A549 (cell line): Measurements from ENCODE around the gene KRTAP4-1. TPM values are rescaled to one million over a fixed set of nuclear protein-coding genes. Genes with fewer than 3 reads are reported as not detected.
A peak's percentile ranks its signal among the peaks of the same experiment; 100 is the strongest.

ENCODE experiments used
- ATAC-seq, 2 experiments: fragments of 200-7000 bp in 1 of 2; fragments of >200 bp in 1 of 2; cut with Nextera tagmentation in 1 of 2; cut with Tn5 transposase in 1 of 2; 3 replicates each; pipeline versions ENCODE4 v1.8.0 to v1.9.1; 2018 to 2020; ENCODE audit warnings: mild to moderate bottlenecking in 1 of 2, moderate library complexity in 1 of 2
- CTCF ChIA-PET: fragments of 300-600 bp; sonication (Branson Sonifier 250); formaldehyde crosslinking; extraction: SDS; loops from one replicate; lab custom pipeline; 2021; ENCODE audit warnings: antibody characterized with exemption, inconsistent platforms; lab: Yijun Ruan, JAX
- POLR2A ChIA-PET: fragments of 350-600 bp; formaldehyde crosslinking; extraction: SDS; loops from one replicate; lab custom pipeline; 2021; ENCODE audit warnings: antibody characterized with exemption, inconsistent platforms; lab: Yijun Ruan, JAX
- DNase-seq, 2 experiments: peaks; one replicate each; pipeline versions ENCODE4 v3.0.0 to v3.0.0-alpha.2; 2011 to 2016; ENCODE audit warnings: low read depth in 1 of 2, low spot score in 1 of 2
- FAIRE-seq: peaks from 2 replicates; lab custom pipeline; 2011; peaks lifted over from hg19 to GRCh38; lab: Jason Lieb, UNC
- H3K27ac ChIP-seq, 2 experiments: fragments of >200 bp; sonication (Bioruptor Twin); formaldehyde crosslinking; 3 replicates each; pipeline ENCODE4 v1.5.1; 2016 to 2017
- H3K4me1 ChIP-seq: fragments of >200 bp; sonication (Bioruptor Twin); formaldehyde crosslinking; 3 replicates; pipeline ENCODE4 v1.6.1; 2016
- H3K4me2 ChIP-seq: fragments of >200 bp; sonication (Bioruptor Twin); formaldehyde crosslinking; 3 replicates; pipeline ENCODE4 v1.6.1; 2016
- H3K4me3 ChIP-seq: fragments of >200 bp; sonication (Bioruptor Twin); formaldehyde crosslinking; 3 replicates; pipeline ENCODE4 v1.5.1; 2016
- H3K9me3 ChIP-seq: fragments of >200 bp; sonication (Bioruptor Twin); formaldehyde crosslinking; 3 replicates; pipeline ENCODE4 v1.6.1; 2016
- ATOH8 ChIP-seq: fragments of 250-450 bp; sonication (Bioruptor Pico); IDR thresholded peaks from 2 replicates; pipeline ENCODE4 v1.5.0; 2020; ENCODE audit warnings: low read depth, mild to moderate bottlenecking, moderate library complexity
- CEBPB ChIP-seq, 2 experiments: fragments of >200 bp in 1 of 2; sonication (Bioruptor Twin) in 1 of 2; formaldehyde crosslinking in 1 of 2; IDR thresholded peaks; 2 replicates each; pipeline ENCODE4 v1.6.1; 2012 to 2016
- CHD2 ChIP-seq: fragments of 150-350 bp; IDR thresholded peaks from 2 replicates; pipeline ENCODE4 v1.6.1; 2014; ENCODE audit warnings: low read length; ENCODE audit not compliant: partially characterized antibody
- EHF ChIP-seq: fragments of 250-450 bp; sonication (Bioruptor Pico); IDR thresholded peaks from 2 replicates; pipeline ENCODE4 v1.5.0; 2020; ENCODE audit warnings: mild to moderate bottlenecking
- ESRRA ChIP-seq: fragments of 150-350 bp; IDR thresholded peaks from 2 replicates; pipeline ENCODE4 v1.6.1; 2014; ENCODE audit warnings: mild to moderate bottlenecking, low read length, borderline replicate concordance
- HEYL ChIP-seq: fragments of 250-450 bp; sonication (Bioruptor Pico); IDR thresholded peaks from 2 replicates; pipeline ENCODE4 v1.8.0; 2021; ENCODE audit warnings: mild to moderate bottlenecking, moderate library complexity
- HOXB5 ChIP-seq: fragments of 250-450 bp; sonication (Bioruptor Pico); IDR thresholded peaks from 2 replicates; pipeline ENCODE4 v1.5.0; 2020; ENCODE audit warnings: mild to moderate bottlenecking, moderate library complexity
- JUN ChIP-seq, 2 experiments: fragments of >200 bp; sonication (Bioruptor Twin); formaldehyde crosslinking; IDR thresholded peaks; 2 replicates in 1 of 2; 3 replicates in 1 of 2; pipeline ENCODE4 v1.6.1; 2016 to 2017
- KDM5A ChIP-seq: fragments of 200-600 bp; sonication (generic); IDR thresholded peaks from 2 replicates; pipeline ENCODE4 v1.6.1; 2016; ENCODE audit warnings: antibody characterized with exemption, mild to moderate bottlenecking
- MAX ChIP-seq: IDR thresholded peaks from 2 replicates; pipeline ENCODE4 v1.6.1; 2012
- NPAS2 ChIP-seq: fragments of 250-450 bp; sonication (Bioruptor Pico); IDR thresholded peaks from 2 replicates; pipeline ENCODE4 v1.8.0; 2022; ENCODE audit warnings: mild to moderate bottlenecking, moderate library complexity, borderline replicate concordance
- PHF8 ChIP-seq: fragments of 200-600 bp; sonication (generic); IDR thresholded peaks from 2 replicates; pipeline ENCODE4 v1.6.1; 2016; ENCODE audit warnings: low read depth, mild to moderate bottlenecking, antibody characterized with exemption, moderate library complexity, borderline replicate concordance
- RAD21 ChIP-seq, 2 experiments: fragments of >200 bp in 1 of 2; sonication (Bioruptor Twin) in 1 of 2; formaldehyde crosslinking in 1 of 2; IDR thresholded peaks in 1 of 2; conservative IDR thresholded peaks in 1 of 2; 2 replicates in 1 of 2; 3 replicates in 1 of 2; pipeline ENCODE4 v1.6.1; 2012 to 2018; ENCODE audit warnings: inconsistent platforms in 1 of 2
- RFX5 ChIP-seq: fragments of 450-650 bp; IDR thresholded peaks from 2 replicates; pipeline ENCODE4 v1.7.1; 2014; ENCODE audit warnings: antibody characterized with exemption, mild to moderate bottlenecking, moderate library complexity
- RNF2 ChIP-seq: fragments of 200-600 bp; sonication (generic); IDR thresholded peaks from 2 replicates; pipeline ENCODE4 v1.6.1; 2016; ENCODE audit warnings: low read depth, mild to moderate bottlenecking, antibody characterized with exemption, moderate library complexity, borderline replicate concordance
- SREBF2 ChIP-seq: fragments of 450-650 bp; IDR thresholded peaks from 2 replicates; pipeline ENCODE4 v1.6.1; 2014; ENCODE audit warnings: mild to moderate bottlenecking, moderate library complexity
- TFCP2L1 ChIP-seq: fragments of 250-450 bp; sonication (Bioruptor Pico); IDR thresholded peaks from 2 replicates; pipeline ENCODE4 v1.5.0; 2021; ENCODE audit warnings: mild to moderate bottlenecking
- TP53 ChIP-seq: fragments of 250-450 bp; sonication (Bioruptor Pico); IDR thresholded peaks from 2 replicates; pipeline ENCODE4 v1.5.0; 2021; ENCODE audit warnings: mild to moderate bottlenecking, moderate library complexity
- ZC3H11A ChIP-seq: fragments of 450-650 bp; IDR thresholded peaks from 2 replicates; pipeline ENCODE4 v1.6.1; 2014; ENCODE audit warnings: antibody characterized with exemption, mild to moderate bottlenecking
- ZFP36 ChIP-seq: fragments of 450-650 bp; IDR thresholded peaks from 2 replicates; pipeline ENCODE4 v1.6.1; 2014; ENCODE audit warnings: borderline replicate concordance; ENCODE audit not compliant: partially characterized antibody
- ZSCAN20 ChIP-seq: fragments of 250-450 bp; sonication (Bioruptor Pico); IDR thresholded peaks from 2 replicates; pipeline ENCODE4 v1.8.0; 2022; ENCODE audit warnings: mild to moderate bottlenecking, moderate library complexity
- WGBS: methylation state at CpG from one replicate; pipeline ENCODE4 v1.1.6; 2017; ENCODE audit errors: missing lambda C conversion rate; 5-methylcytosine and 5-hydroxymethylcytosine counted together
- polyA plus RNA-seq, 4 experiments: library from polyadenylated mRNA; depleted of rRNA in 3 of 4; stranded (reverse); fragments of >200 nt; fragmentation: RNase III in 1 of 4; extraction: RNeasy Plus Mini Kit Qiagen cat#74134 plus additional on column Dnase treatment in 1 of 4; gene quantifications; 2 replicates in 3 of 4; 3 replicates in 1 of 4; pipeline ENCODE4 v1.2.3, GENCODE V29; 2011 to 2017
- TF ChIP-seq, protein P1 (sequence below): fragments of 200-600 bp; sonication (generic); IDR thresholded peaks from 2 replicates; pipeline ENCODE4 v1.6.1; 2016; ENCODE audit warnings: antibody characterized with exemption, mild to moderate bottlenecking, moderate library complexity

KRTAP4-1 gene
- polyA plus RNA-seq, 2 of the 4 experiments (the other 2 are of a cell fraction): 0.12 to 0.32 TPM

DNA sequence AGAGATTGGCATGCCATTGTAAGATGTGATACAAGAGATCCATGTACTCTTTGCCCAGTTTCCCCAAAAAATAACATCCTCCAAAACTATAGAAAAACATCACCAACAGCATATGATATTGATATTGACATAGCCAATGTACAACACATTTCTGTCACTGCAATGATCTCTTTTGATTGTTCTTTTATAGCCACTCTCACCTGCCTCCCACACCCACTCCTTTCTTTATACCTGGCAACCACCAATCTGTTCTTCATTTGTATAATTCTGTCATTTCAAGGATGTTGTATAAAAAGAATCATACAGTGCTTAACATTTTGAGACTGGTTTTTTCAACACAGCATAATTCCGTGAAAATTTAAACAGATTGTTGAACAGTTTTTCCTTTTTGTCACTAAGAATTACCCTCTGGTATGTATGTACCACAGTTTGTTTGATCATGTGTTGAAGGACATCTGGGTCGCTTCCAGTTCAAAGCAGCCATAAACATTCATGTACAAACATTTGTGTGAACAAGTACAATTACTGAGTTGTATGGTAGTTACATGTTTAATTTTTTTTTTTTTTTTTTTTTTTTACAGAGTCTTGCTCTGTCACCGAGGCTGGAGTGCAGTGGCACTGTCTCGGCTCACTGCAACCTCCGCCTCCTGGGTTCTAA, 14.8 kb upstream of the KRTAP4-1 start:
- no peak for TF ChIP-seq RNF2
- no peak for TF ChIP-seq PHF8
- TF ChIP-seq ATOH8 (CRISPR knock-in tag): no peak
- TF ChIP-seq RFX5: no peak
- TF ChIP-seq CHD2: no peak
- TF ChIP-seq TP53 (CRISPR knock-in tag): no peak
- TF ChIP-seq ZSCAN20 (CRISPR knock-in tag): no peak
- TF ChIP-seq SREBF2: no peak
- no peak for TF ChIP-seq KDM5A
- no peak for TF ChIP-seq JUN (IDR thresholded peaks at IDR 0.05)
- Histone ChIP-seq H3K4me1 (no peaks in the 10 kb centered on the region), H3K4me3 (no peak overlapping the region), H3K4me2 (no peak overlapping the region), H3K9me3 (0 out of 3 replicates have a peak, but pooled peaks cover 2% of the 10 kb centered on the region), H3K27ac (no peak overlapping the region)
- no peak for DNase-seq
- no peak for ATAC-seq
- CTCF ChIA-PET: no interaction called here
- POLR2A ChIA-PET: no interaction called here
- WGBS: 66% methylated on average over 5 of the region's 5 CpGs
- peak; percentile 65 for FAIRE-seq

- no peak overlapping the region for H3K4me3 ChIP-seq
- no peak overlapping the region for H3K4me2 ChIP-seq
- no peaks in the 10 kb centered on the region for H3K4me1 ChIP-seq
- ATAC-seq: no peak
- 19% methylated on average over 1 of the region's 1 CpG for WGBS
- ChIA-PET CTCF (no interaction called here), POLR2A (no interaction called here)
- H3K9me3 ChIP-seq: 0 out of 3 replicates have a peak, but pooled peaks cover 2% of the 10 kb centered on the region
- no peak for TF ChIP-seq ZC3H11A
- TF ChIP-seq RAD21 (conservative IDR thresholded peaks at IDR 0.05 in 1 of 2, IDR thresholded peaks at IDR 0.05 in 1 of 2): no peak
- TF ChIP-seq, protein P1, sequence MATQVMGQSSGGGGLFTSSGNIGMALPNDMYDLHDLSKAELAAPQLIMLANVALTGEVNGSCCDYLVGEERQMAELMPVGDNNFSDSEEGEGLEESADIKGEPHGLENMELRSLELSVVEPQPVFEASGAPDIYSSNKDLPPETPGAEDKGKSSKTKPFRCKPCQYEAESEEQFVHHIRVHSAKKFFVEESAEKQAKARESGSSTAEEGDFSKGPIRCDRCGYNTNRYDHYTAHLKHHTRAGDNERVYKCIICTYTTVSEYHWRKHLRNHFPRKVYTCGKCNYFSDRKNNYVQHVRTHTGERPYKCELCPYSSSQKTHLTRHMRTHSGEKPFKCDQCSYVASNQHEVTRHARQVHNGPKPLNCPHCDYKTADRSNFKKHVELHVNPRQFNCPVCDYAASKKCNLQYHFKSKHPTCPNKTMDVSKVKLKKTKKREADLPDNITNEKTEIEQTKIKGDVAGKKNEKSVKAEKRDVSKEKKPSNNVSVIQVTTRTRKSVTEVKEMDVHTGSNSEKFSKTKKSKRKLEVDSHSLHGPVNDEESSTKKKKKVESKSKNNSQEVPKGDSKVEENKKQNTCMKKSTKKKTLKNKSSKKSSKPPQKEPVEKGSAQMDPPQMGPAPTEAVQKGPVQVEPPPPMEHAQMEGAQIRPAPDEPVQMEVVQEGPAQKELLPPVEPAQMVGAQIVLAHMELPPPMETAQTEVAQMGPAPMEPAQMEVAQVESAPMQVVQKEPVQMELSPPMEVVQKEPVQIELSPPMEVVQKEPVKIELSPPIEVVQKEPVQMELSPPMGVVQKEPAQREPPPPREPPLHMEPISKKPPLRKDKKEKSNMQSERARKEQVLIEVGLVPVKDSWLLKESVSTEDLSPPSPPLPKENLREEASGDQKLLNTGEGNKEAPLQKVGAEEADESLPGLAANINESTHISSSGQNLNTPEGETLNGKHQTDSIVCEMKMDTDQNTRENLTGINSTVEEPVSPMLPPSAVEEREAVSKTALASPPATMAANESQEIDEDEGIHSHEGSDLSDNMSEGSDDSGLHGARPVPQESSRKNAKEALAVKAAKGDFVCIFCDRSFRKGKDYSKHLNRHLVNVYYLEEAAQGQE: no peak
- TF ChIP-seq HEYL (CRISPR knock-in tag): no peak
- TF ChIP-seq TFCP2L1 (CRISPR knock-in tag): no peak
- no peak for TF ChIP-seq EHF (CRISPR knock-in tag)
- no peak for TF ChIP-seq ZFP36
- TF ChIP-seq CEBPB (IDR thresholded peaks at IDR 0.05): no peak
- no peak for TF ChIP-seq RFX5
- no peak for TF ChIP-seq HOXB5 (CRISPR knock-in tag)
- no peak for TF ChIP-seq MAX
- TF ChIP-seq NPAS2: no peak
- TF ChIP-seq ESRRA: no peak
- no peak overlapping the region for H3K27ac ChIP-seq
- no peak for FAIRE-seq
- no peak for DNase-seq
These were observed 11.4 kb upstream of the KRTAP4-1 start for GRCh38 chr17:41196068-41196467.
